Kidney tubule cell (primary cell): ENCODE measurements around the gene HMGA1.

ENCODE experiments used
- DNase-seq: peaks from one replicate; pipeline ENCODE4 v3.0.0-alpha.2; 2018; ENCODE audit warnings: low spot score

The HMGA1 gene, protein sequence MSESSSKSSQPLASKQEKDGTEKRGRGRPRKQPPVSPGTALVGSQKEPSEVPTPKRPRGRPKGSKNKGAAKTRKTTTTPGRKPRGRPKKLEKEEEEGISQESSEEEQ

DNA sequence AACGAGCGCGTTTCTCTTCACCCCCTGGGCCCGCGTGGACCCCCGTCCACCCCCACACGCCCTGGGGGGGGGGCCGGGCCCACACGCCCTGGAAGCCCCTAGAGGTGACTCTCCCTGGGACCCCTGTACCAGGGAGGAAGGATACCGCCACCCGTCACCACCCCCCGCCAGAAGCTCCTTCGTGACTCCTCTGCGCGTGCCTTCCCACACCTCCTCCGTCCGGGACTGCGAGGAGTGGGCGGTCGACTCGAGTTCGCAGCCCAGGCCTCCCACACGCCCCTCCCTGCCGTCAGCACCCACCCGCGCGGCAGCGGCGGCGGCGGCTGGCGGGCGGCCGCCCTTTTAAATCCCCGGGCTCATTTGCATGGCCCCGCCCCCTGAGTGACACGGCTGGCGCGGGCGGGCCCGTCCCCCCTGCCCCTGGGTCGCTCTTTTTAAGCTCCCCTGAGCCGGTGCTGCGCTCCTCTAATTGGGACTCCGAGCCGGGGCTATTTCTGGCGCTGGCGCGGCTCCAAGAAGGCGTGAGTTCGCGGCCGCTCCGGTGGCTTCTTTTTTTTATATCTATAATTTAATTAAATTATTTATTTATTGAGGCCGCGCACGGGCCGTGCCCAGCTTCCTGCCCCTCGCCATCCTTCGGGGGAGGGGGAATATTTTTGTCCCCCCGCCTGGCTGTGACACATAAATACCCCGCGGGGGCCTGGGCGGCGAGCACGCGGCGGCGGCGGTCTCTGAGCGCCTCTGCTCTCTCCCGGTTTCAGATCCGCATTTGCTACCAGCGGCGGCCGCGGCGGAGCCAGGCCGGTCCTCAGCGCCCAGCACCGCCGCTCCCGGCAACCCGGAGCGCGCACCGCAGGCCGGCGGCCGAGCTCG, at the start of gene HMGA1:
Gene HMGA1, plus strand, starts transcription at position 431 of the 873 bp plus-strand sequence. CDS start 3,908 bp downstream, outside the sequence.
- DNase-seq: peak; percentile 95

DNA sequence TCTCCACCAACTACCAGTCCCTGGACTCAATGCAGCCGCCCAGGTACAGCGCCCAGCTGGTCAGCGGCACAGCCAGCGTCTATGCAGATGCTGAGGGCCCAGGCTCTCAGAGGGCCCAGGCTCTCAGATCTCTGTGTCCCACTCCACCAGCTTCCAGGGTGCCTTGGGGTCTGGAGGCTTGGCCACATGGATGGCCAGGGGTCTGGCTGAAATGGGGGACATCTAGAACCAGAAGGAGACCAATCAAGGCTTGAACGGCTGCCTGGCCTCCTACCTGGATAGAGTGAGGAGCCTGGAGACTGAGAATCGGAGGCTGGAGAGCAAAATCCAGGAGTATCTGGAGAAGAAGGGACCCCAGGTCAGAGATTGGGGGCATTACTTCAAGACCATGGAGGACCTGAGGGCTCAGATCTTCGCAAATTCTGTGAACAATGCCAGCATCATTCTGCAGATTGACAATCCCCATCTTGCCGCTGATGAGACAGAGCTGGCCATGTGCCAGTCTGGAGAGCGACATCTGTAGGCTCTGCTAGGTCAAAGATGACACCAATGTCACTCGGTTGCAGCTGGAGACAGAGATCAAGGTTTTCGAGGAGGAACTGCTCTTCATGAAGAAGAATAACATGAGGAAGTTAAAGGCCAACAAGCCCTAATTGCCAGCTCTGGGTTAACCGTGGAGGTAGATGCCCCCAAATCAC, 46.7 kb upstream of the HMGA1 start:
- no peak for DNase-seq

DNA sequence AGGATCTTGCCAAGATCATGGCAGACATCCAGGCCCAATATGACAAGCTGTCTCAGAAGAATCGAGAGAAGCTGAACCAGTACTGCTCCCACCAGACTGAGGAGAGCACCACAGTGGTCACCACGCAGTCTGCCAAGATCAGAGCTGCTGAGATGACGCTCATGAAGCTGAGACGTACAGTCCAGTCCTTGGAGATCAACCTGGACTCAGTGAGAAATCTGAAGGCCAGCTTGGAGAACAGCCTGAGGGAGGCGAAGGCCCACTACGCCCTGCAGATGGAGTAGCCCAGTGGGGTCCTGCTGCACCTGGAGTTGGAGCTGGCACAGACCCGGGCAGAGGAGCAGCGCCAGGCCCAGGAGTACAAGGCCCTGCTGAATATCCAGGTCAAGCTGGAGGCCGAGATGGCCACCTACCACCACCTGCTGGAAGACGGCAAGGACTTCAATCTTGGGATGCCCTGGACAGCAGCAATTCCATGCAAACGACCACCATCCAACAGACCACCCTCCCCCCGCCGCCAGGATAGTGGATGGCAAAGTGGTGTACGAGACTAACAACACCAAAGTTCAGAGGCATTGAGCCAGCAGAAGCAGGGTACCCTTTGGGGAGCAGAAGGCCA, 46.1 kb upstream of the HMGA1 start:
- DNase-seq: no peak

DNA sequence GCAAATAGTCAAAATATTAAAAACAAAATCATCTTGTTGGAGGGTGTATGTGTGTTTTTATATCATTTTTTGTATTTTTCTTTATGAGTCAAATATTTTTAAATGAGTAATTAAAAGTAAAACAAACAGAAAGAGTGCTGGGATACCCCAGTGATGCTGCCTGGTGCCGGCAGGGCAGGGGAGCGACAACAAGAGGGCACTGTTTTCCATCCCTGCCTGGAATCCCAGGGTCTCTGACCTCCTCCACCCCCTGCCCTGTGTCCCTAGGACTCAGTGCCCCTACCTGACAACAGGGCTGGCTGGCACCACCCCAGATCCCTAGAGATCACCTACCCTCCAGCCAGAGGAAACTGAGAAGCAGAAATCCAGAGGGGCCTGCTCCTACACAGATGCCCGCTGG, 41.9 kb upstream of the HMGA1 start:
- DNase-seq: no peak

DNA sequence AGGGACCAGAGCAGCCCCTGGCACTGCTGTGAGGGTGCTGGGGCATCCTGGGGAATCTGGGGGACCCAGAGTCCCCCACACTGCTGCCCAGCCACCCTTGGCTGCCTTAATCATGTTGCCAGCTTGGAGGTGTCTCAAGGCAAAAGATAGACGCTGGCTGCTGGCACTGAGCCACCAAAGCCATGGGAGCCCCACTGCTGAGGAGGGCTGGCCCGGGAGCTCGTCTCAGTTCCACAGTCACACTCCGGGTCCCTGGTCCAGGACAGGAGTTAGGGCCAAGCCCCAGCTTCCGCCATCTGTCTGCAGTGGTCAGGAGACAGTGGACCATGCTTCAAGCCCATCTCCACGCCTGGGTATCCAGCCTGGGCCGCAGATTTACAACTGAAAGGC, 41.0 kb upstream of the HMGA1 start:
- no peak for DNase-seq

DNA sequence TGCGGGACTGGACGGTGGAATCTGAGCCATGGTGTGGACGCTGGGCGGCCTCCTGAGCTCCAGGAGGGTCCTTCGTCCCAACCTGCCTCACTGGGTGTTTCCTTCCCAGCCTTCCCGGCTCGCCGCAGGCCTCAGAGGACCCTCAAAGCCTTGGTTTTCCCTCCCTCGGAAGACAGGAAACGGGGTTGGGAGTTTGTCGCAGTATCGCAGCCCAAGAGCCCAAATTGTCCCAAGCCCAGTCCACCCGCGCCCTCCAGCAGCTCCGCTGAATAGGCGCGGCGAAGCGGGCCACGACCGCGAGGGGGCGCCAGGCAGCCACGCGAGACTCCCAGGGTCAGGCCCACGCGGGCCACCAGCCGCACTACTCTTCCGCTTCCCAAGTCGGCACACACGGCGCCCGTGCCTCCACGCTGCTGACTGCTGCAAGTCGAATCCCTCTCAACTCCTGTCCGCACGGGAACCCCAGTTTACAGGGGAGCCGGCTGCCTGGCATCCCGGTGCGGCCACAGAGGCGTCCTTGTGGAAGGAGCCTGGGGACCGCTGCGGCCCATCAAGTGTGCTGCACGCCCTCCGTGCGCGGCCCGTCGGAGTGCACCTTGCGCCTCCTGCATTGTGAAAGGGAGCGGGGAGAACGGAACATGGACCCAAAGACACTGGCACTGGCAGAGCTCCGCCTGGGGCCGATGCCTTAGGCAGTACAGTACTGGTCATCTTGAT, 40.4 kb upstream of the HMGA1 start:
- peak; percentile 73 for DNase-seq

DNA sequence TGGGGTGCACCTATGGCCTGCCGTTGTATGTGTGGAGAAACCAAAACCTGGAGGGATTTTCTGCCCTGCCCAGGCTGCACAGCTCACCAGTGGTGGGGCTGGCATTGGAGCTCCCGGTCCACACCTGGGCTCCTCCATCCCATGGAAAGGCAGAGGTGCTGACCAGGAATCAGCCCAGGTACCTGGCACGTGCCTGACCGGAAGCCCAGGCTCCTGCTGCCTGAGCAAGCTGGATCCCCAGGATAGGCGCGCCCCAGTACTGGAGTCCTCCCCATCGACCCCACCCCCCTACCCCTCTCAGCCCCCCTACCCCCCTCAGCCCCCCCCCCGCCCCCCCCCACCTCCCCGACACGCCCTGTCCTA, 39.9 kb upstream of the HMGA1 start:
- DNase-seq: no peak

DNA sequence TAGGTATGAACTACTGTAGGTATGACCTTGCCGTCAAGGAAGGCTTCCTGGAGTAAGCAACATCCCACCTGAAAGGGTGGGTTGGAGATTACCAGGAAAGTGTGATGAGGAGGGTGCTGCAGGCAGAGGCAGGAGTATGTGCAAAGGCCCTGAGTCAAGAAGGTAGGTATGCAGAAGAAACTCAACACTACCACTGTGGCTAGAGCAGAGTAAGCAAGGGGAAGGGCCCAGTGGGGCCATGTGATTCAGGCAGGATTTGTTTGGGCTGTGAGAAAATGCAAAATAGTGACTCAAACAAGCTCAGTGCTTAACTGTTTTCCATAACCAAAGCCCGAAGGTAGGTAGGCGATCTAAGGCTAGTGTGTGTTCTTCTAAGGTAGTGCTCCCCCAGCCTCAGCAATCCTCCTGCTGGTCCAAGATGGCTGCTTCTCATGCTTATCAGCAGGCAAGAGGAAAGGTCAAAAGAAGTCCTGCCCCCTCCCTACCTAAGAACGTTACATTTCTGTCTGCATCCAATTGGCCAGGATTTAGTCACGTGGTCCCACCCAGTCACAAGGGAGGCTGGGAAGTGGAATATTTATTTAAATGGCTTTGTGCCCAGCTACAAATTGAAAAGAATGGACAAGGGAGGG, 36.2 kb upstream of the HMGA1 start:
- no peak for DNase-seq

DNA sequence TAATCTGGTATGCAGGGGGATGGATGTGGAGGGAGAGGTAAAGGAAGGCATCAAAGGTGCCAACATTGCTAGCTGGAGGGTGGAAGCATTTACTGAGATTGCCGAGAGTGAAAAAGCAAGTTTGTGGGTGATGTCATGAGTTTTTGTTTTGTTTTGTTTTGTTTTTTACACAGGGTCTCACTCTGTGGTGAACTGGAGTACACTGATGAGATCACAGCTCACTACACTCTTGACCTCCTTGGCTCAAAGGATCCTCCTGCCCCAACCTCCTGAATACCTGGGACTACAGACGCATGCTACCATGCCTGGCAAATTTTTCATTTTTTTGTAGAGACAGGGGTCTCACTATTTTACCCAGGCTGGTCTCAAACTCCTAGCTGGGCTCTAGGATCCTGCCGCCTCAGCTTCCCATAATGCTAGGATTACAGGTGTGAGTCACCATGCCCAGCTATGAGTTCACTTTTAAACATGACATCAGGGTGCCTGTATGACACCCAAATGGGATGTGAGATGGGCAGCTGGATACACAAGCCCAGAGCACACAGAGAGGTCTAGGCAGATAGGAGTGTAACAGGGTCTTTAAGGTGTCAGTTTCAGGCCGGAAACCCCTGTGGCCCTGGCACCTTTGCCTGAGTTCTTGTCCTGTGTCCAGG, 35.1 kb upstream of the HMGA1 start:
- DNase-seq: peak; percentile 44

DNA sequence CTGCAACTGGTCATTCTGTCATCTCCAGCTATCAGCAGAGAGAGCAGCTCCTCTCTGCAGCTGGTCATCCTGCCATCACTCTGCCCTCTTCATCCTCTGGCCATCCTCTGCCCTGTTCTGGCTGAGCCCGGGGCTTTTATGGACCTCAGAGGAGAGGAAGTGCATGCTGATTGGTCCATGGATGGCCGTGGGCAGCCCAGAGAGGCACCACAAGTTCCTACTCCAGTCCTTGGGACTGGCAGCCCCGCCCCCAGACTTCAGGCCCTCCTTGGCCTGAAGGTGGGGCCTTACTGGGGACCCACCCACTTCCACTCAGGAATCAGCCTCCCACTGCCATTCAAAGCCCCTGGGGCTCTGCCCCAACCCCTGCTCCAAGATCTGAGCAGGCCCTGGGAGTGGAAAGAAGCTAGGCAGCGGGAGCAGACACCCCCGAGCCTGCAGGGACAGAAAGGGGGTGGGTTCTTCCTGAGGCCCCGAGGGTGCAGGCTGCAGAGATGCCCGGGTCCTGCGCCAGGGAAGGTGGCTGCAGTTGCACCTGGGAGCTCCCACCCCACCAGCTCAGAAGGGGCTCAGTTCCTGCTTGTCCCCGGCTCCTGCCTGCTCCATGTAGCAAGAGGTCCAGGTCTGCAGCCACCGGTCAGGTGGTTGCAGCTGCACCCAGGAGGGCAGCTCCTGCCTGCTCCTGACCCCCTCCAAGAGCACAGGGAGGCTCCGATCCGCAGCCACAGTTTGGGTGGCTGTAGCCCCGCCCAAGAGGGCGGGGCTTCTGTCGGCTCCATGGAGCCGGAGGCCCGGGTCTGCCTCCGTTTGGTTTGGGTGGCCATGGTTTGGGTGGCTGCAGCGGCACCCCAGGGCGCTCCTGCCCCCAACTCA, 34.1 kb upstream of the HMGA1 start:
- no peak for DNase-seq

DNA sequence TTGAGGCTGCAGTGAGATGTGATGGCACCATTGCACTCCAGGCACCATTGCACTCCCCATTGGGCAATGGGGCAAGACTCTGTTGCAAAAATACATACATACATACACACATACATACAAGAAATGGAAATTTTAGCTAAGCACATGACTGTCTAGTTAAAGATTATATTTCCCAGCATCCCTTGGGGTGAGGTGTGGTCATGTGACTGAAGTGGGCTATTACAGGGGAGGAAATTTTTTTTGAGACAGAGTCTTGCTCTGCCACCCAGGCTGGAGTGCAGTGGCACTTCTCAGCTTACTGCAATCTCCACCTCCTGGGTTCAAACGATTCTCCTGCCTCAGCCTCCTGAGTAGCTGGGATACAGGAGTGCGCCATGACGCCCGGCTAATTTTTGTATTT, 32.0 kb upstream of the HMGA1 start:
- no peak for DNase-seq

DNA sequence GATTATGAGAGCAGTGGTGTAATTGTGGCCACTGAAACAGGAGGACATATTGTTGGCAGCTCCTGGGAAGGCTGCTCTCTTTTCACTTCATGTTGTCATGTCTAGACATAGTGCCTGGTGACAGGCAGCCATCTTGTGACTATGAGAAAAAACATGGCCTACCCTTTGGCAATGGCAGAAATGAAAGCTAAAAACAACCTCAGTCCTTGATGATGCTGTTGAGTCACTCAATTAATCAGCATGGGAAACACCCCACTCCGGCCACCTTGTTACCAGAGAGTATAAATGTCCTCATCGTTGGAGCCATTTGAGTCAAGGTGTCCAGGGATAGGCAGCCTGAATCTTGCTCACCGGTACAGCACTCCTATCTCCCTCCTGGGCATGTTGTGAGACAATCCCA, 31.2 kb upstream of the HMGA1 start:
- DNase-seq: peak; percentile 44

DNA sequence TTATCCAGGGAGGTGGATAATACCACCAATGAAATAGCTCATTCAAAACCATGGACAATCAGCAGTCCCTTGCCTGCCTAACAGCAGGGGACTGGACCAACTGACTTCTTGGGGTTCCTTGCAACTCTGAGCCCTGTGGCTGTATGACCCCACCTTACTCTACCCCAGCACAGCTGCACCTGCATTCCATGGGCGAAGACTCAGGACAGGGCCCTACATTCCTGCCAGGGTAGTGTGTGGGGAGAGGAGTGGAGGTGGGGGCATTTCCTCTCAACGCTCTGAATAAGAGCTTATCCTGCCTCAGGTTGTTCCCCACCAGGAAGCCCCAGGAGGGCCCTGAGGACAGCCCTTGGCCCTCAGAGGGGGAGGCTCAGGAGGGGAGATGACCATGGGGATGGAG, 30.8 kb upstream of the HMGA1 start:
- DNase-seq: no peak

DNA sequence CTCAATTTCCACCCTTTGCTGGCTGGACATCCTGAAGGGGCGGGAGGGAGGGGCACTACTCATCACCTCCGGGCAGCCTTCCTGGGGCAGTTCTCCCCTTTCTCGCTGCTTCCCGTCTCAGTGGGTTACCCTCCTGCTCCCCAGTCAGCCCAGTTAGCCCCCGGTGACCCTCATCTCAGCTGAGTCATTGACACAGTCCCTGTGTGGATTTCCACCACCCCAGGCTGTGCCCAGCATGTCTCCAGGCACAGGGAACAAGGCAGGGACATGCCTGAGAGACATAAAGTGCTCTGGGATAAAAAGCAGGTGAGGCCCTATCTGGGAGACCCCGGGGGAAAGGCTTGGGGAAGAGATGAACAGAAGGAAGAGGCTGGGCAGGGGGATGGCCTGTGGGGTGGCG, 29.9 kb upstream of the HMGA1 start:
- DNase-seq: no peak

DNA sequence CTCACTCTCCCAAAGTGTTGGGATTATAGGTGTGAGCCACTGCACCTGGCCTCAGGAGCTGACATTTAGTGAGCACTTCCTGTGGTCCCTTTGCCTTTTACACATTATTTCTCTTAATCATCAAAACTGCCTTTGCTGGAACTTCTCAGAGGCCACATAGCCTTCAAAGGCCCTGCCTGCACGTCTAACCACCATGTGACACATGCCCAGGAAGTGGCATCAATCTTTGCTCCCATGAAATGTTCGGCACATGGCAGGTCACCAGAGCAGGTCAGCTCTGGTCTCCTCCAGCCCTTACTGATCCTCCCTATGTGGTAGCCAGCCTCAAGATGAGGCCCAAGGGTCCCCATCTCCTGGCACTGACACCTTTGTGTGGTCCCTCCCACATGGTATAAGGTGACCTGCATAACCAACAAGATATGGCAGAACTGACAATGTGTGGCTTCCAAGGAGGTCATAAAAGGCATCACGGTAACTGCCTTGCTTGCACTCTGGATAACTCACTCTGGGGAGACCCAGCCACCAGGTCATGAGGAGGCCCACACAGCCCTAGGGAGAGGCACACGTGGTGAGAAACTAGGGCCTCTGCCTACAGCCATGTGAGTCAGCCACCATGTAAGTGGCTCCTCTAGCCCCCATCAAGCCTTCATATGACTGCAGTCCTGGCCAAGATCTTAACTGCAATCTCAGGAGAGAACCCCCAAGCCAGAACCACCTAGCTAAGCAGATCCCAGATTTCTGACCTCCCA, 28.8 kb upstream of the HMGA1 start:
- peak; percentile 42 for DNase-seq

DNA sequence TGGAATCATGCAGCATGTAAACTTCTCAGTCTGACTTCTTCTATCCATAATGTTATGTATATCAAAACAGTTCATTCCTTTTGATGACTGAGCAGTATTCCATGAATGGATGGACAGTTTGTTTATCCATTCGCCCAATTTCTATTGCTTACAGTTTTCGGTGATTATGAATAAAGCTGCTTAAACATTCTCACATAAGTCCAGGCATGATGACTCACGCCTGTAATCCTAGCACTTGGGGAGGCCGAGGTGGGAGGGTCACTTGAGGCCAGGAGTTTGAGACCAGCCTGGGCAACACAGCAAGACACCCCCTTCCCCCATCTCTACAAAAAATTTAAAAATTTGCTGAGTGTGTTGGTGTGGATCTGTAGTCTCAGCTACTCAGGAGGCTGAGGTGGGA, 22.9 kb upstream of the HMGA1 start:
- DNase-seq: no peak

DNA sequence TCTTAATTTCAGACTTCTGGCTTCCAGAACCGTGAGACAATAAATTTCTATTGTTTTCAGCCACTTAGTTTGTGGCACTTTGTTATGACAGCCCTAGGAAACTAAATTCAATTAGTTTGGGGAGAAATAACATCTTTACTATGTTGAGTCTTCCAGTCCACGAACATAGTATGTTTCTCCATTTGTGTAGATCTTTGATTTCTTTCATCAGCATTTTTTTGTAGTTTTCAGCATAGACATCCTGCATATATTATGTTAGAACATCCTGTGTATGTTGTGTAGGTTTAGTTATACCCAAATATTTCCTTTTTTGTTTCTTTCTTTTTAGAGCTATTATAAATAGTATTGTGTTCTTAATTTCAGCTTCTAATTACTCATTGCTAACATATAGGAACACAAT, 18.0 kb upstream of the HMGA1 start:
- DNase-seq: no peak

DNA sequence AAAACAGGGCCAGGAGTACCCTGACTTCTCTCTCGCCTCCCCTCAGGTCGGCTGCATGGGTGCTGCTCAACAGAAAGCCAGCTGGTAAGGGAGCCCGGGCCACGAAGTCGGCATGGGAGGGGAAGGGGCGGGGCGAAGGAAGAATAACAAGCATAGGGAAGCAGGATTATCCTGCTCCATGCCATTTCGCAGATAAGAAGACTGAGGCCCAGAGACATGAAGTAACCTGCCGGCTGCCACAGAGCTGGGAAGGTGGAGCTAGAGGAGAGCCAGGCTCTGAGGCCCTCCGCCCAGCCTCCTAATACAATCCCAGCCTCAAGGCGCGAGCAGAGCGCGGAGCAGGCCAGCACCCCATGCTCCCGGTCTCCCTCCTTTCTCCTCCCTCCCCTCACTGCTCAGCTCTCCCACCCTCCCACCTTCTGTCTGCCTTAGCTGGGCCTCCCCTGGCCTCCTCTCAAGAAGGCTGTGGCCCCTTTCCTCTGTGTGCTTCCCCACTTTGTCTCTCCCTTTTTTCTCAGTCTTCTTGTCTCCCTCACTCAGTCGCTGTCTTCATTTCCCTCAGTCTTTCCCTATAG, 13.2 kb upstream of the HMGA1 start:
- no peak for DNase-seq
